Embryonic facial prominence (tissue), 1 donor: Measurements from ENCODE around the gene SNX24.

Source experiments
- DNase-seq: peaks from one replicate; pipeline ENCODE4 v3.0.0-alpha.2; 2016; ENCODE audit errors: extremely low spot score

Gene SNX24

GRCh38 chr5:123012321-123012720 lies 166.9 kb downstream of the SNX24 start:
- DNase-seq: no peak

- DNase-seq: no peak
Observed at GRCh38 chr5:123014689-123015088, 169.3 kb downstream of the SNX24 start.

GRCh38 chr5:123028222-123028621 lies 182.8 kb downstream of the SNX24 start:
- DNase-seq: no peak

- DNase-seq: no peak
Observed at GRCh38 chr5:123033157-123033671, 187.8 kb downstream of the SNX24 start.

GRCh38 chr5:123035360-123035917 lies 190.0 kb downstream of the SNX24 start:
- no peak for DNase-seq

GRCh38 chr5:123035918-123036390 lies 190.5 kb downstream of the SNX24 start:
- DNase-seq: no peak

- no peak for DNase-seq
Observed at GRCh38 chr5:123036391-123037103, 191.1 kb downstream of the SNX24 start, which contains the start of gene PPIC. PPIC (minus strand) TSS chr5:123036725; CDS start chr5:123036625, 100 bp downstream.

GRCh38 chr5:123037104-123037418 lies 191.6 kb downstream of the SNX24 start:
- DNase-seq: no peak

GRCh38 chr5:123039673-123040072 lies 194.3 kb downstream of the SNX24 start:
- DNase-seq: no peak

GRCh38 chr5:123044926-123045617 lies 199.7 kb downstream of the SNX24 start:
- no peak for DNase-seq

- no peak for DNase-seq
Observed at GRCh38 chr5:123046222-123046621, 200.8 kb downstream of the SNX24 start.

- no peak for DNase-seq
Observed at GRCh38 chr5:123047706-123048105, 202.3 kb downstream of the SNX24 start.

- DNase-seq: no peak
Observed at GRCh38 chr5:123051206-123051605, 205.8 kb downstream of the SNX24 start.
